CD4-positive, alpha-beta T cell treated with Interleukin-4 for 4 hours (primary cell): ENCODE measurements around the gene NOD1.
"Not testable (repeated sequence)": the region's sequence is repeated elsewhere in the genome, so short reads cannot be mapped to it uniquely, and the experiment has no call there.

ENCODE experiments used
- DNase-seq: peaks from one replicate; pipeline ENCODE4 v3.0.0-alpha.2; 2020

NOD1 gene

DNA sequence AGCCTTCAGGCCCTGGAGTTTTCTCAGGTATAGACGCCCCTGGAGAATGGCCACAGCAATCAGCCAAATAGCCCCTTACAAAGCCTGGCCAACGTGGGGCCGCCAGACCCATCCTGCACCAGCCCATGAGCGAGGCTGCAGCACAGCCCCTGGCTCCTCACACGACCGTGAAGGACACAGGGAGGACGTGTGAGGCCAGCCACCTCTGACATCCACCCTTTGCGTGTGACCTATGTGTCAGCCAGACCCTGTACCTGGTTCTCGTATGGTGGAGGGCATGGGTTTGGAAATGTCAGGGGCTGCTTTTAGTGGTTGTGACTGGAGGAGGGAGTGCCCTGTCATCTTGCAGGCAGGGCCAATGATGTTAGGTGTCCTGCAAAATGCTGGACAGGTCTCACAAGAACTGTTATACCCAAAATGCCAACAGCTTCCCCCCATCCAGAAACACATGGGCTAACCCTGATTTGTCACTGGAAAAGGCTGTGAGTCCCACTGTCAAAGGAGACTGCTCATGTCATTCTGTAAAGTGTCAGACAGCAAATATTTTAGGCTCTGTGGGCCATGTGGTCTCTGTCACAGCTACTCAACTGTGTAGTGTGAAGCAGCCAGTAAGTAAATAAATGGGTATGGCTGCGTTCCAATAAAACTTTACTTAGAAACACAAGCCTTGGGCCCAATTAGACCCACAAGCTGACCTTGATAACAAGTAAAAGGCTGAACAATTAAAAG lies 30.0 kb downstream of the NOD1 start:
- DNase-seq = no peak

DNA sequence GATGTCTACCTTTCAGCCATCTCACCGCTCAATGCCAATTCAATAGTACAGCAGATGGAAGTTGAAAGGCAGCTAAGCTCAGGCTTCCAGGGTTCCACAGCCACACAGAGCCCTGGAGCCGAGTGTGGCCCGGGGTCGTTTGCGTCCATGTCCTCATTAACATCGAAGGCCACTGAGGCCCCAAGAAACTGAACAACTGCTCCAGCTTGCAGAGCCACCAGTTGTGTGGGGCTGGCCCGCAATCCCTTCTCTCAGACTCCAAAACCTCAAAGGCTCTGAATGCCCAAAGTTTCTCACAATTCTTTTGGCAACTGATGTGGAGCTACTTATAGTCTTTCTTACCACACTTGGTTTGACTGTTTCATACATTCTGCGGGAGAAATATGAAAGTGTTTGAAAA lies 31.1 kb downstream of the NOD1 start:
- DNase-seq = no peak

DNA sequence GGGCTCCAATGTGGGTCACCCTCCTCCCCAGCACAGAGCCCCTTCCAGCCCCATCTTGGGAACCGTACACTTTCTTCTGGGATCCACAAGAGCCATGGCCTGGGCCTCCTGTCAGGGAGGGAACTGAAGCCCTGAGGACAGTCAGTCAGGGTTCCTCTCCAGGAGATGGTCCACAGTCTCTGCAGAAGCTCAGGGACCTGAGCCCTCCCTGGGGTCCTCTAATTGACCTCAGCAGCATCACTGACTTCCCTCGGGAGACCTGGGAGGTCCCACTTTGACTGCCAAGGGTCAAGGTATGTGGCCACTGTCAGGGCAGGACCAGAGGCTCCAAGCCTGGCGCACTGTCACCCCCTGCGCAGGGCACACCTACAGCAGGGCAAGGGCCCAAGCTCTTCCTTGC lies 32.3 kb downstream of the NOD1 start:
- DNase-seq = no peak

DNA sequence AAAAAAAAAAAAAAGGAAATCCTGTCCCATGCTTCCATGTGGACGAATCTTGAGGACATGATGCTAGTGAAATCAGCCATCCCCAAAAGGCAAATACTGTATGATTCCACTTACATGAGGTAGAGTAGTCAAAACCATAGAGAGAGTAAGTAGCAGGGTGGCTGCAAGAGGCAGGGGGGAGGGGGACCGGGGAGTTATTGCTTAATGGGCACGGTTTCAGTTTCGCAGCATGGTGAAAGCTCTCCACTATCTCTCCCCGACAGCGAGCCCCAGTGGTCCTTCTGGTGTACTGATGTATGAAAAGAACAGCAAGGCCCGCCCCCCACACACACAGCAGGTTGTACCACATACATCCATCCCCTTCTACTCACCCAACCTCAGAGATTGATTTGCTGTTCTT lies 32.8 kb downstream of the NOD1 start:
- peak; percentile 70 for DNase-seq

DNA sequence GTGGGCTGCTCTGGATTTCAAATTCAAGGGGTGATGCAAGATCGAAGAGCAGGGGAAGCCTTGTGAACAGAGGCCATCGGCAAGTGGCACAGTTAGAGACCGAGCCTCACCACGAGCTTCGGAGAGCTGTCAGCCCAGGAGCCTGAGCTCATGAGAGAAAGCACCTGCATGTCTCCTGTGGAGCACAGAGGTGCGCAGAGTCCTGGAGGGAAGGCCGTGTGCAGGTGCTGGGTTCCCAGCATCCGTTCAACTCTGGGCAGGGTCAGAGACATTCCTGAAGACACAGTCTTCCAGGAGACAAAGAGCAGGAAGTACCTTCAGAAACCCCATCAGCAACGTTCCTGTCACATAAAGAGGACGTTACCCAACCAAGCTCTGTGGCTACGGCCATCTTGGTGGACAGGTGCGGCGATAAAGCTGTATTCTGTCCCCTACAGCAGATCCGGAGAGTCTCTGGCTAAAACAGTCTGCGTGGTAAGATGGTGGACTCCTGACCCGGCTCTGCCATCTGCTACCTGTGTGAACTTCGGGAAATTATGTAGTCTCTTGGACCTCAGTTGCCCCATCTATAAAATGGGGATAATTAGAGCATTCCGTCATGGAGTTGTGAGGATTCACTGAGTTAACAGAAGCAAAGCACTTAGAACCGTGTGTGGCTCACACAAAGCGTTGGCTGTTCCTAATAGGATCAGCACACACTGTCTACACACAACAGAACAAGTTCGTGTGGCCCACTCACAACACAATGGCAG lies 40.6 kb downstream of the NOD1 start:
- DNase-seq = no peak

DNA sequence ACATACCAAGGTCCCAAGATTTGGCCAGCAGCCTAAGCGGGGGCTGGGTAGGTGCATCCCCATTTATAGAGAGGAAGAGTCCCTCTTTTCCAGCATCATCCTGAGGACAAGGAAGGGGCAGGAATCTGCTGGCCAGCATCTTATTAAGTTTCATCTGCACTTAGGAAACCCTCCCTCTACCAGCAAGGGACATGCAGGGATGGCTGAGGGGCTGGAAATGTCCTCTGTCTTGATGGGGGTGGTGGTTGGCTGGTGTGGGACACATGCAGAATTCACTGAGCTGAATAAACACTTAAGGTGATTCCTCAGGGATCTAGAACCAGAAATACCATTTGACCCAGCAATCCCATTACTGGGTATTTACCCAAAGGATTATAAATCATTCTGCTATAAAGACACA lies 42.1 kb downstream of the NOD1 start:
- DNase-seq = no peak

DNA sequence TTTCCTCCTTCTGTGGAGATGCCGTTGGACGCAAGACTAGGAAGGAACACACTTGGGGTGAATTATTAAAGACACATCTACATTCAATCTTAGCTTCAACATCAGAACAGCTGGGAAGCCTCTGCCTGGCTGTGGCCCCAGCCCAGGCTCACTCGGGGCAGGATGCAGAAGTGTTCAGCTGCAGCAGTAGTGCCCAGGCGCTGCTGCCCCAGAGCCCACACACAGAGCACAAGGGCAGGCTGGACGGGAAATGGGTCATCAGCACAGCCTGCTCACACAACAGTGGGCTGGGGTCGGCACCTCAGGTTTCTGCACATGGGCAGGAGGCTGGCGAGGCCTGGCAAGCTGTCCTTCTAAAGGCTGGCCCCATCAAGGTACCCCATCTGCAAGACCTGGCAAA lies 42.5 kb downstream of the NOD1 start:
- no peak for DNase-seq

DNA sequence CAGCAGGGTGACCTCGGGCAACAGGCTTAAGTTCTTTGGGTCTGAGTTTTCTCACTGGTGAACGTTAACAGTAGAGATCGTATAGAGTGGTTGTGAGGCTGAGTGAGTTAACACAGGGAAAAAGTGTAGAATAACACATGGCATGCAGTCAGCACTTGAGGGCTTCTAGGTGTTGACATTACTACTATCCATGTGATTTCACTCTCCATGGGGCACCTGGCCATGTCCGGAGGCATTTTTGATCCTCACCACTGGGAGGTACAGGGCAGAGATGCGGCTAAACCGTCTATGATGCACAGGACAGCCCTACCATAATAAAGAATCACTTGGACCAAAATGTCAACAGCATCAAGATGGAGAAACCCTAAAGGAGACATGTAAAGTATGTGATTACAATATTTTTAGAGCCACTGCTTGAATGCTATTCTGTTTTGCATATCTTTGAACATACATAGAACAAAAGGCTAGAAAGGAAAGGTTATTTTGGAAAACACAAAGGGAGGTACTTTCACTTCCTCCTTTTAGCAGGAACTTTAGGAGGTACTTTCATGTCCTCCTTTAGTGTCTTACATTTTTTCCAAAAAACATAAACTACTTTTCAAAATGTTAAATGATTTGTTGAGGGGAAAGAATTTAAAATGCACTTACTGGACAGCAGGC lies 44.3 kb downstream of the NOD1 start:
- DNase-seq = no peak

DNA sequence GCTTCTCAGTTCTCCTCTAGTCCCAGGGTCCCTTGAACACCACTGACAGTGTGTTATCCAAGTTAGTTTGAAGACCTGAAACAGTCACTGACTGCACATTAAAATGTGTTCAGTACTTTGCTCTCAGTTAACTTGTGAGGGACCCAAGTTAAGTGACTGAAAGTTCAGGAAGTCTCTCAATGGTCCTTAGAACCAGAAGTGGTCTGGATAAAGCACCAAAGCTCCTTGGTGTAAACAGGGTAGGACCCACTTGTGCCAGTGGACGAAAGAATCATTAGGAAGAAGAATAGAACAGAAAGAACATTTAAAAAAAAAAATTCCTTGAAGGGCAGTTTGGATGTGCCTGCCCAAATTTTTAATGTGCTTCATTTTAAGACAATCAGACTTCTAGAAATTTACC lies 45.1 kb downstream of the NOD1 start:
- DNase-seq = no peak

DNA sequence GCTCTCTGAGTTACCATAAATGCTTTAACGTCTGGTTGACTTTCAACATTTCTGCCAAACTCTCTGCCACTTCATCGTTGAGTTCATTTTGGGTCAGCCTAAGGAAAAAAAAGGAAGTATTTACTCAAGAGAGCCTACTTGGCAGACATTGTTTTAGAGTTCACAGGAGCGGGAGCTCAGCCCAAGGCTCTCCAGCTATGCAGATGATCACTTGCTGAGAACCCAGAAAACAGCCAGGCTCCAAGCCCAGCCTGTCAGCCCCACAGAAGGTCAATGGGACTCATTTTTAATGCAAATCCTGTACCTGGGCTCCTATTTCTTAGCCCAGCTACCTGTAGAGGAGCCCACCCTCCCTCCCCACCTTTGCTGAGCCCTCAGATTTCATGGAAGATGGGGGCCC lies 45.5 kb downstream of the NOD1 start:
- DNase-seq = no peak

DNA sequence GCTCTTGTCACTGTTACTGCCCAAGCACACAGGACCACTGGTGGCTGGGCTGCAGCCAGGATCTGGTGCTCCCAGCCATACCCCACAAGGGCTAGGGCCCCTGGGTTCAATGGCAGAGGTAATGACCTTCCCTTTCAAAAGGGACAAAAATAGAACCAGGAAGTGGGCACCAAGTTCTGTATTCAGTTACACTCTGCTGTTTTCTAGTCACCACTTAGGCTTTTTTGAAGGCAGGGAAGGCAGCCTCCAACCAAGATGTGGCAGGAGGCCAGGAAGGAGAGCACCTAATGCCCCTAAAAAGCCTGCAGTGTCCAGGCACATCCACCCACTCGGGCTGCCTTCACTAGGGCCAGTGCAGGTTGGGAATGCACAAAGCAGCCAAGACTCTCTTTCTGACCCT lies 47.8 kb downstream of the NOD1 start:
- no peak for DNase-seq

DNA sequence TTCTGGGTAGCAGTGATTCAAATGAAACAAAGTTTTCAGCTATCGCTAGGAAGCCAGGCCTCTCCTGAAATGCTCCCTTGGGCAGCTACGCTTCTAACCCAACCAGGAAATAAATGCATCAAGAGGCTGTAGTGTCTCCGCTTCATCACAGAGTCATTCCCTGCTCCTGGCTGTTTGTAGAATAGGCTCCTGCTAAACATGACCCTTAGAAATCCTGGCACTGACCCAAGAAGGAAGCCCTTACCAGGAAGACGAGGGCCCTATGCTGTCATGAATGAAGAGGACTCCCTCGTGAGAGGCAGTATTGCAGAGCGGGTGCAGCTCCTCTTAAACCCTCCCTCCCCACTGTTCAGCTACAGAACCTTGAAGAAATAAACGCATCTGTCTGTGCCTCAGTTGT lies 48.3 kb downstream of the NOD1 start:
- DNase-seq = no peak

DNA sequence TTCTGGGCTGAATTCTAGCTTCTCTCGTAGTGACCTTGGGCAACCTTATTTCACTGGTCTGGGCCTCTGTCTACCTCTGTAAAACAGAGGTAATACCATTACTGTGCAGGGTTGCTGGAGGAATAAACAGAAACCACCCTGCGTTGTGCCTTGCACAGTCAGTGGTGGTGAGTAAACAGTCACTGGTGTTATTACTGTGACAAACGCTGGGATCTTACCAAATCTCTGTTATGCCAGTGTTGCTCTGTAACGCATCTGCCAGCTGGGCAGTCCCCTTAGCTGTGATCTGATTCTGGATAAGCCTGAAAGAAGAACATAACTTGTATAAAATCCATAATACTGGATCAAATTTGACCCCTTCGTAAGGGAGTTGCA lies 49.4 kb downstream of the NOD1 start:
- DNase-seq = no peak

DNA sequence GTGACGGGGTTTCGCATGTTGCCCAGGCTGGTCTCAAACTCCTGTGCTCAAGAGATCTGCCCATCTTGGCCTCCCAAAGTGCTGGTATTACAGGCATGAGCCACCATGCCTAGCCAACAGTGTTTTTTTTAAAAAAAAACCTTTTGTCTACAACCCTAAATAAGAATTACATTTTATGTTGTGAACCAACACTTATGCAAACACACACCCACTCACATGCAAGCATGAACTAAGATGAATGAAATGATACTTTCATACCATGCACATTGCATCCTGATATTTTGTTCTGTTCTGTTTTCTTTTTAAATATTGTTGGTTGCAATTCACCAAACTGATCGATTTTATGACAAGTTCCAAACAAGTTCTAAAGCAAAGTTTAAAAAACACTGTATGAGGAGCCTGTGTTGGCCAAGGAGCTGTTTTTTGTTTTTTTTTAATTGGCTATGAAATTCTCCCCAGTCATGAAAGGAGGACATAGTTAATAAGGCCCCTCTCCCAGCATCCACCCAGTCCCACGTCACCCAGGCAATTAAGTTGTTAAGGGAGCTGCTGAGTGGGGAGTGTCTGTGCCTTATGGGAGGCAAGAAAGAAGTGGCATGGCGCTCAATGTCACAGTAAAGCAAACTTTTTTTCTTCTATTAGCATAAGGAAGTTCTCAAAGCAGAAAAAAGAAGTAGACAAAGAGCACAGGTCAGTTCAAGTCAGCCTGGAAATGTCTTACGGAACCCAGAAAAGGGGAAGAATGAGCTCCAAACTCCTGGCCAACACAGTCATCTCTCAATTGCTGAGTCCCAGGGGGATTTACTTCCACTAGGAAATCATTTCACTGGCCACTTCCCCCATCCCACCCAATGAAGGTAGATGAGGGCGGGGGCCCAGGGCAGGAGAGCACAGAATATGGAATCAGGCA lies 50.1 kb downstream of the NOD1 start:
- no peak for DNase-seq

DNA sequence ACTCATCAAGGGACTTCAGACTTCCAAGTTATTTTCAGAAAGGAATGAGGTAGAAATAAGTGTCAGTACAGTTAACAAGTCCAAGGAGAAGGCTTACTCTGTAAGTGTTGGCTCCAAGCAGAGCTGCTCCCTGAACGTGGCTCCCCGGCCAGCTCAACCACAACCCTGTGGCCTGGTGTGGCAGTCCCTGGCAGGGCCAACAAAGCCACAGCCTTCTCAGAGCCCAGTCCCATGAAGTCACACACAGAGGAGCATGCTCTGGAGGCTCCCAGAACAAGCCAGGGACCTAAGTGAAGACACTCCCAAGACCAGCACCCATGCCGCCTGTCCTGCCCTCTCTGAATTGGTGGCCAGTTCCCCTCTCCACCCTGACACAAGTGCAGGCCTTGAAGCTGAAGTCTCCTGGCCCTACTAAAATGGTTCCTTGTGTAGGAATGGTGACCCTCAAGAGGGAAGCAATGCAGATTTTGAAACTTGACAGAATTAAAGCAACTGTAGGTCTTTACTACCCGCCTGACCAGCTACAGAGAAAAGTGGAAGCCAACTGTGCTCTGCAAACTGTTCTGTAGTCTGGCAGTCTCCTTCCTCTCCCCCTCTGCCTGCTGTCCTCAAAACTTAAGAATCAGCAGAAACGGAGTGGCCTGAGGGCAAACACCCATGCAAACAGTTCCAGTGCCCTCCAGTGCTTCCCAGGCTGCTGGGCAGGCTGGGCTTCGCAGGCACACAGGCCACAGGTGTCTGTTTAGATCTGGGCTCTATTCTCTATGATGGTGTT lies 51.1 kb downstream of the NOD1 start:
- no peak for DNase-seq

DNA sequence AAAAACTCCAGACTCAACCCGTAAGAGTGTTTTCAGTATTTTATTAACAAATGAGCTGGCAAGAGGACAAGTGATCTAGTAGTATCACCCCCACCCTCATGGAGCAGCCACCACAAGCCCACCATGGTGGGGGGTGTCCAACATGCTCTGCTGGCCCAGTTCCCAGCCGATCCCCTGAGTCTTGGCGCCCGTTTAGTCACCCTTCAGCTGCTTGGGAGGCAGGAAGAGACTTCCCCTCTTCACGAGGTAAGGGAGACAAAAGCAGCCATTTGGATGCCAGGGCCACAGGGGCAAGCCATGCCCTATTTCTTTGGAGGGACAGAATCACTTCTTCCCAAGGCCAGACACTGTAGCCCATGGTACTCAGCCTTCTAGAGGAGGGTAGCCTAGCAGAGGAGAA lies 54.1 kb downstream of the NOD1 start:
- DNase-seq = no peak

DNA sequence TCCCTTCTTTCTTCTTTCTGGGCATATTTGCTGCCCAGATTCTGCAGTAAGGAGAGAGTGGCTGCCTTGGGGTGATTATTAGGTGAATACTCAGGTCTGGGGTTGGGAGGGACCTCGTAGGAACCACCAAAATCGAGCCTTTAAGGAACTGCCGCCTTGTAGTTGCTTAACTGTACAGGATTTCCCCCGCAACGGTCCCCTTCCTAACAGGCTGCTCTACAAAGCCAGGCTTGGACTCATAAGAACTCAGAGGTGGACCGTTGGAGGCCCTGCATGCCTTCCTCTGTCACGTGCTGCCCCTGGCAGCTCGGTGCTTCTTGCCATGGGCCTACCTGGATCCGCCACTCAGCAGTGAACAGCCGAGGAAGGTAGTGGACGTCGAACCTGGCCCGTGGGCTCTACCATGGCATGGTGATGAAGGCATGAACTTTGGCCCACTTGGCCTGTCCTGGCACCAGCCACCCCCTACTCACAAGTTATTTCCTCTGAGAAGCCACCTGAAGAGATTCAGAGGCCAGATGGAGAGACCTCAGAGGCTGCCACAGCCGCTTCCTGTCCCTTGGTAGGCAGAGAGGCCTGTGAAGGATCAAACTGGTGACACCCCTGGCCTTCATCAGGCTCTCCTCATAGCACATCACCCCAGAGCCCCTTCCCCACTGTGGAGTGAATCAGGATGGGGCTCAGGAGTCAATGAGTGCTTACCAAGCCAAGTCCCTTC lies 54.6 kb downstream of the NOD1 start:
- no peak for DNase-seq

DNA sequence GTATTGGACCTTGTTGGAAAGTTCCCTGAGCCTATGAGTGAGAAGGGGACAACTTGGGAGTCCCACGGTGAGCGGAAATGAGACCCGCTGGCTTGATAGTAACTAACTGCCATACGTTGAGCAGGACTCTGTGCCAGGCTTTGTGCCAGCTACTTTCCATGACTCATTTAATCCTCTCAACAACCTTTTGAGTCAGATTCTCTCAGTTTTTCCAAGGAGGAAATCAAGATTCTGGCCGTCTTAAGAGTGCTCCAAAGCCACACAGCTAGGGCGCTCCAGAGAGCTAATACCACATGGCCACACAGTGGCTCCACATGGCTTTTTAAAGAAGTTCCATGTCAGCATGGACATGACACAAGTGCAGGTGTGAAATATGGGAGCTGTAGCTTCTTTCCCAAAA lies 55.7 kb downstream of the NOD1 start:
- no peak for DNase-seq

DNA sequence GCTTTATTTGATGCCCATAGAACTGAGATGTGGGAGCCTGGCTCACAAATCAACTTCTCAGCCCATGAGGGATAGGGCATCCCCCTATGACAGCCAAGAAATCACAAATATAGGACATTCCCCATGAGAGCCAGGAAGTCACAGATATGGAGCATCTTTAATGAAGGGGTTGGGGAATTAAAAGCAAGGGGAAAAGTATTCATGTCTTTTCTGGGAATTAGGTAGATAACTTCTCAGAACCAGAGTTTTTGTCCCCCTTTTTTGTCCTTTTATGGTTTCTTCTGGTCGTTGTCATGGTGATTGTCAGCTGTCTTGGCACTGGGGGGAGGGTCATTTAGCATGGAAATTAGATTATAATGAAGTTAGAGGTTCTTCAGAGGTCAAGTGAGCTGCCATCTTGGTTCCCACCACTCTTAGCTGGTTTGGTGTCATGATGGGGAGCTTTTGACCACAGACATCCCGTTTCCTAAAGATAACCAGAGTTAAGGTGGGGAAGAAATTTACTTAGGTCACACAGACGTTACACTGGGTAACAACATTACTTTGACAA lies 56.9 kb downstream of the NOD1 start:
- DNase-seq = no peak

DNA sequence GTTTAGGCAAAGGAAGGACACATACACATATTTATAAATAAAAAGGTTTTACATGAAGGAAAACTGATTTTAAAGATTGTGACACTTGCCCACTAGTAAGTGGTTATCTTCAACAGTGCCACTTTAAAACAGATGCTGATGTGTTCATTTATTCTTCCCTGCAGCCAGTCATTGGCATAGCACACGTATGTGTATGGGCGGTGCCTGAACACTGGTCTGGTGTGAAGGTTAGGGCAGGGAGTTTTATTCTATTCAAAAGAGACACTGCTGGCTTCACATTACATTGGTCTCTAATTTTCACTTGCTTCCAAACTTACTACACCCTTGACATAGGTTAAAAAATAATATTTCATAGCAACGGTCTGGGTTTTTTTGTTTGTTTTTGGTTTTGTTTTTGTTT lies 57.9 kb downstream of the NOD1 start:
- no peak for DNase-seq

DNA sequence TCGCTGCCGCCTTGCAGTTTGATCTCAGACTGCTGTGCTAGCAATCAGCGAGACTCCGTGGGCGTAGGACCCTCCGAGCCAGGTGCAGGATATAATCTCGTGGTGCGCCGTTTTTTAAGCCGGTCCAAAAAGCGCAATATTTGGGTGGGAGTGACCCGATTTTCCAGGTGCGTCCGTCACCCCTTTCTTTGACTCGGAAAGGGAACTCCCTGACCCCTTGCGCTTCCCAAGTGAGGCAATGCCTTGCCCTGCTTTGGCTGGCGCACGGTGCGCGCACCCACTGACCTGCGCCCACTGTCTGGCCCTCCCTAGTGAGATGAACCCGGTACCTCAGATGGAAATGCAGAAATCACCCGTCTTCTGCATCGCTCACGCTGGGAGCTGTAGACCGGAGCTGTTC lies 58.5 kb downstream of the NOD1 start:
- not testable (repeated sequence) for DNase-seq
